HEK293T (cell line): ENCODE measurements around the gene ARMC9.

Experiments
- BHLHE40 ChIP-seq: fragments of 450-650 bp; IDR thresholded peaks from 2 replicates; pipeline ENCODE4 v1.6.1; 2016; ENCODE audit warnings: mild to moderate bottlenecking, moderate library complexity, borderline replicate concordance
- CTBP1 ChIP-seq: fragments of 450-650 bp; IDR thresholded peaks from 2 replicates; pipeline ENCODE4 v1.6.1; 2016; ENCODE audit warnings: borderline replicate concordance
- FOXM1 ChIP-seq: fragments of 450-650 bp; IDR thresholded peaks from 2 replicates; pipeline ENCODE4 v1.6.1; 2017; ENCODE audit warnings: mild to moderate bottlenecking, borderline replicate concordance
- L3MBTL2 ChIP-seq: fragments of 450-650 bp; conservative IDR thresholded peaks from 2 replicates; pipeline ENCODE4 v1.6.1; 2016; ENCODE audit warnings: mild to moderate bottlenecking
- SP1 ChIP-seq: fragments of 450-650 bp; IDR thresholded peaks from 2 replicates; pipeline ENCODE4 v1.6.1; 2017

DNA sequence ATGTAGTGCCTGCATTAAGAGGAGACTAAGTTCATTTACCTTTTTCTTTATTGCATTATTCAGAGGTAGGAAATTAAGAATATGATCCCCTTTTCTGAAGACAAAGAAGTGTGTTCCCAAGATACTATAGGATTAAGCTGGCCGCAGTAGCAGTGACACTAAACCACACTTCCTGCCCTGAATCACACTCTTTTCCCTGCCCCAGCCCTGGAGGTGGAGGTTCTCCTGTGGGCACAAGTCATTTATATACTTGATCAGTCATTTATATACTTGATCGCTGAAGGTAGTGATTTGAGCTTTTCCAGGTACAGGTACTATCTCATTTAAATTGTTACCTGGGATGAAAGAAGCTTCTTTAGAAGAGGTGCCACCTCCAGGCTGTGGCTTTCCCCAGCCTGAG lies 78.6 kb downstream of the ARMC9 start:
- TF ChIP-seq L3MBTL2, result no peak
- no peak for TF ChIP-seq FOXM1
- TF ChIP-seq SP1, result no peak
- no peak for TF ChIP-seq CTBP1
- no peak for TF ChIP-seq BHLHE40
